SH-SY5Y (cell line): ENCODE data around the gene FOXP1.

Source experiments
- GATA2 ChIP-seq: IDR thresholded peaks from 2 replicates; pipeline ENCODE4 v1.6.1; 2011; ENCODE audit warnings: mild to moderate bottlenecking, low read depth, low read length
- GATA3 ChIP-seq: IDR thresholded peaks from 2 replicates; pipeline ENCODE4 v1.6.1; 2011; ENCODE audit warnings: low read depth, mild to moderate bottlenecking, low read length, moderate library complexity

GRCh38 chr3:71530903-71531530 lies 52.5 kb downstream of the FOXP1 start:
- TF ChIP-seq GATA2 (no peak), GATA3 (no peak)
